GM12865 (cell line): ENCODE results near the gene PALLD.

Experiments
- DNase-seq: peaks from one replicate; pipeline ENCODE4 v3.0.0; 2010; ENCODE audit warnings: low read depth
- H3K4me3 ChIP-seq: 2 replicates; pipeline ENCODE4 v1.5.1; 2011; ENCODE audit warnings: mild to moderate bottlenecking, low read depth, low read length, control low read depth
- TF ChIP-seq, protein P1 (sequence below): IDR thresholded peaks from 2 replicates; pipeline ENCODE4 v1.5.1; 2011; ENCODE audit warnings: low read length, control low read depth, low read depth, inconsistent platforms; ENCODE audit not compliant: insufficient read depth; ENCODE audit errors: missing control alignments

PALLD gene

DNA sequence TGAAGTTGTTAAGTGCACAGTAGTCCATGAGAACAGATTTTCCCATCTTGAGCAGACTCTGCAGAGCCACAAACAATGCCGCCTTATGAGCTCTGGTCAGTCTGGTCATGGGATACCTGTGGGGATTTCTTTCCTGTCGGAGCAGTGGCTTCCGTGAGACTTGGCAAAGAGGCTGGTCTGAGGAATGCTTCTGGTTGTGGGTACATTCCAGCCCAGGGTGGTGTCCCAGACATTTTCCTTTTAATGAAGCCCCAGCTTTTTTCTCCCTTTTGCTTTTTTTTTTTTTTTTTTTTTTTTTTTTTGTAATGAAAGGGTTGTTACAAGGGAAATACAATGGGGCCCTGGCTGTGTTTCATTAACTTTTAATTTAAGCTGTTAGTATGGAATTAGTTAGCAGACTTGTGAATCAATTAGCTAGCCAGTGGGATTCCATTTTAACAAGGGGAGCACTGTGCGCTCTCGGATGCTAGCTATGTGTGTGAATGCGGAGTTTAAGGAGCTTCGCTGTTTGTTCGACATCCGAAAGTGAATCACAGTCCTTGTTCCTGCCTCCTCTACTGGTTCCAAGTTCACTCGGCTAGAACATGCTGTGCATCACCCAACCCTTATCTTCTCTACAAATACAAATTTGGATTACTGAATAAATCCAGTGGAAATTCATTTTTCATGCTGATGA is 288.1 kb downstream of the PALLD start:
- DNase-seq = no peak
- TF ChIP-seq, protein P1, sequence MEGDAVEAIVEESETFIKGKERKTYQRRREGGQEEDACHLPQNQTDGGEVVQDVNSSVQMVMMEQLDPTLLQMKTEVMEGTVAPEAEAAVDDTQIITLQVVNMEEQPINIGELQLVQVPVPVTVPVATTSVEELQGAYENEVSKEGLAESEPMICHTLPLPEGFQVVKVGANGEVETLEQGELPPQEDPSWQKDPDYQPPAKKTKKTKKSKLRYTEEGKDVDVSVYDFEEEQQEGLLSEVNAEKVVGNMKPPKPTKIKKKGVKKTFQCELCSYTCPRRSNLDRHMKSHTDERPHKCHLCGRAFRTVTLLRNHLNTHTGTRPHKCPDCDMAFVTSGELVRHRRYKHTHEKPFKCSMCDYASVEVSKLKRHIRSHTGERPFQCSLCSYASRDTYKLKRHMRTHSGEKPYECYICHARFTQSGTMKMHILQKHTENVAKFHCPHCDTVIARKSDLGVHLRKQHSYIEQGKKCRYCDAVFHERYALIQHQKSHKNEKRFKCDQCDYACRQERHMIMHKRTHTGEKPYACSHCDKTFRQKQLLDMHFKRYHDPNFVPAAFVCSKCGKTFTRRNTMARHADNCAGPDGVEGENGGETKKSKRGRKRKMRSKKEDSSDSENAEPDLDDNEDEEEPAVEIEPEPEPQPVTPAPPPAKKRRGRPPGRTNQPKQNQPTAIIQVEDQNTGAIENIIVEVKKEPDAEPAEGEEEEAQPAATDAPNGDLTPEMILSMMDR = no peak

GRCh38 chr4:168787334-168787733 is 290.5 kb downstream of the PALLD start:
- H3K4me3 ChIP-seq = no peak overlapping the region
- TF ChIP-seq, protein P1 = no peak
- no peak for DNase-seq

More for the DNA sequence above, 288.1 kb downstream of the PALLD start:
- H3K4me3 ChIP-seq = no peak overlapping the region

- no peak for DNase-seq
- TF ChIP-seq, protein P1 = no peak
Measured at GRCh38 chr4:168787801-168788595, 291.1 kb downstream of the PALLD start.

DNA sequence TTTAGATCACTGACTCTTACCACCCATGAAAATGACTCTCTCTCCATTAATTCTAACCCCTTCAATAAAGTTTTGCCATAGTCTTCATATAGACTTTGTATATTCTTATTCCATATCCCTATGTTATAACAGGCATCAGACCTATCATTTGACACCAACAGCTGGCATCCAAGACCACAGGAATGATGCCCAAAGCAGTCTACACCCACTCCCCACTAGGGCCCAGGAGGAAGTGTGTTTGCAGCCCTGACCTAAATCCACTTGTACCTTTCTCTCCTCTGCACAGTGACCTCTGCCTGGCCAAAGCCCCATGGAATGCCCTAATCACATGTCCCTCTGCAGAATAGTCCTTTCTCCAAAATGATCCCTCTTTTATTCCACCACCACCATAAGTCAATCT is 294.0 kb downstream of the PALLD start:
- H3K4me3 ChIP-seq = no peak overlapping the region
- TF ChIP-seq, protein P1 = no peak
- no peak for DNase-seq

More at GRCh38 chr4:168787801-168788595, 291.1 kb downstream of the PALLD start:
- no peak overlapping the region for H3K4me3 ChIP-seq

- DNase-seq = no peak
- H3K4me3 ChIP-seq = no peak overlapping the region
- TF ChIP-seq, protein P1 = no peak
Measured at GRCh38 chr4:168791376-168791775, 294.5 kb downstream of the PALLD start.

GRCh38 chr4:168793542-168793941 is 296.7 kb downstream of the PALLD start:
- H3K4me3 ChIP-seq = no peak overlapping the region
- DNase-seq = no peak
- TF ChIP-seq, protein P1 = no peak
